Measurements from ENCODE around the gene MAN2A2.
"Not testable (repeated sequence)": the region's sequence is repeated elsewhere in the genome, so short reads cannot be mapped to it uniquely, and the experiment has no call there.

The MAN2A2 gene

GRCh38 chr15:90922712-90923322, 19.7 kb downstream of the MAN2A2 start:
- not testable (repeated sequence) for DNase-seq

GRCh38 chr15:90924375-90924774, 21.3 kb downstream of the MAN2A2 start:
- DNase-seq, result no peak

- DNase-seq, result not testable (repeated sequence)
Observed at GRCh38 chr15:90926766-90927165, 23.7 kb downstream of the MAN2A2 start.

GRCh38 chr15:90928106-90928505, 25.0 kb downstream of the MAN2A2 start:
- DNase-seq, result not testable (repeated sequence)

GRCh38 chr15:90929246-90930019, 26.3 kb downstream of the MAN2A2 start:
- no peak for DNase-seq

GRCh38 chr15:90930861-90931574, 27.9 kb downstream of the MAN2A2 start:
- DNase-seq, result no peak

GRCh38 chr15:90931575-90931827, 28.4 kb downstream of the MAN2A2 start:
- no peak for DNase-seq

- DNase-seq, result peak; percentile 63
Observed at GRCh38 chr15:90931828-90932659, 28.9 kb downstream of the MAN2A2 start, which contains the start of gene HDDC3. Gene HDDC3, minus strand, starts transcription at chr15:90932549. Its CDS starts 9 bp downstream, at chr15:90932540.

- no peak for DNase-seq
Observed at GRCh38 chr15:90932660-90932991, 29.5 kb downstream of the MAN2A2 start.

- DNase-seq, result no peak
Observed at GRCh38 chr15:90933301-90933700, 30.2 kb downstream of the MAN2A2 start.

- DNase-seq, result peak; percentile 53
Observed at GRCh38 chr15:90934256-90934948, 31.3 kb downstream of the MAN2A2 start.

GRCh38 chr15:90934949-90935751, 32.0 kb downstream of the MAN2A2 start, which contains the start of gene UNC45A:
Gene UNC45A, plus strand, starts transcription at chr15:90935285. Its CDS starts 40 bp downstream, at chr15:90935325.
- peak; percentile 64 for DNase-seq

- DNase-seq, result no peak
Observed at GRCh38 chr15:90936823-90937222, 33.7 kb downstream of the MAN2A2 start.

- no peak for DNase-seq
Observed at GRCh38 chr15:90938261-90938660, 35.2 kb downstream of the MAN2A2 start.

GRCh38 chr15:90939756-90940155, 36.7 kb downstream of the MAN2A2 start:
- no peak for DNase-seq

- DNase-seq, result no peak
Observed at GRCh38 chr15:90941038-90941437, 37.9 kb downstream of the MAN2A2 start.

- no peak for DNase-seq
Observed at GRCh38 chr15:90942354-90943120, 39.4 kb downstream of the MAN2A2 start.

- DNase-seq, result no peak
Observed at GRCh38 chr15:90945091-90945490, 42.0 kb downstream of the MAN2A2 start.

GRCh38 chr15:90946538-90946937, 43.4 kb downstream of the MAN2A2 start:
- DNase-seq, result no peak

- DNase-seq, result no peak
Observed at GRCh38 chr15:90946941-90947576, 44.0 kb downstream of the MAN2A2 start.

Data from NCI-H1694 (cell line).